ENCODE measurements around the gene ADD3.

DNA sequence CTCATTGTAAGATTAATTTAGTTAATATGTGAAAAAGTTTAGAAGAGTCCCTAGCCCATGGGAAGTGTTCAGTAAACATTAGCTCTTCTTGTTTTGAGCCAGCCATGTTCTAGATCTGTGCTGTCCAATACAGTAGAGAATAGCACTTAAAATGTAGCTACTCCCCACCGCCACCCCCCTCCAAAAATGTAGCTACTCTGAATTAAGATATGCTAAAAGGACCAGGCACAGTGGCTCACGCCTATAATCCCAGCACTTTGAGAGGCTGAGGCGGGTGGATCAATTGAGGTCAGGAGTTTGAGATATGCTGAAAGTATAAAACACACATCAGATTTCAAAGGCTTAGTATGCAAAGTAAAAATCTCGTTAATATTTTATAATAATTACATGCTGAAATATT lies 152.3 kb downstream of the ADD3 start:
- TF ChIP-seq, protein P1, sequence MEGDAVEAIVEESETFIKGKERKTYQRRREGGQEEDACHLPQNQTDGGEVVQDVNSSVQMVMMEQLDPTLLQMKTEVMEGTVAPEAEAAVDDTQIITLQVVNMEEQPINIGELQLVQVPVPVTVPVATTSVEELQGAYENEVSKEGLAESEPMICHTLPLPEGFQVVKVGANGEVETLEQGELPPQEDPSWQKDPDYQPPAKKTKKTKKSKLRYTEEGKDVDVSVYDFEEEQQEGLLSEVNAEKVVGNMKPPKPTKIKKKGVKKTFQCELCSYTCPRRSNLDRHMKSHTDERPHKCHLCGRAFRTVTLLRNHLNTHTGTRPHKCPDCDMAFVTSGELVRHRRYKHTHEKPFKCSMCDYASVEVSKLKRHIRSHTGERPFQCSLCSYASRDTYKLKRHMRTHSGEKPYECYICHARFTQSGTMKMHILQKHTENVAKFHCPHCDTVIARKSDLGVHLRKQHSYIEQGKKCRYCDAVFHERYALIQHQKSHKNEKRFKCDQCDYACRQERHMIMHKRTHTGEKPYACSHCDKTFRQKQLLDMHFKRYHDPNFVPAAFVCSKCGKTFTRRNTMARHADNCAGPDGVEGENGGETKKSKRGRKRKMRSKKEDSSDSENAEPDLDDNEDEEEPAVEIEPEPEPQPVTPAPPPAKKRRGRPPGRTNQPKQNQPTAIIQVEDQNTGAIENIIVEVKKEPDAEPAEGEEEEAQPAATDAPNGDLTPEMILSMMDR (IDR thresholded peaks at IDR 0.05) = no peak
- TF ChIP-seq POLR2A (IDR thresholded peaks at IDR 0.05) = no peak

Measured in ovary (tissue), 3 donors.